Adrenal gland (tissue), 5 donors: ENCODE measurements around the gene HAVCR1.

Experiments
- POLR2A ChIP-seq, 2 donors: fragments of 450-650 bp; IDR thresholded peaks; one replicate each; pipeline ENCODE4 v1.6.1; 2017; ENCODE audit warnings: antibody characterized with exemption in 2 of 2, mild to moderate bottlenecking in 2 of 2, moderate library complexity in 1 of 2
- TF ChIP-seq, protein P1 (sequence below), 6 experiments: fragments of 450-650 bp in 4 of 6; fragments of 200-600 bp in 2 of 6; sonication (generic) in 1 of 6; IDR thresholded peaks; 1 replicate in 5 of 6; 2 replicates in 1 of 6; pipeline versions ENCODE4 v1.5.1 to v1.8.0; 2016 to 2021; ENCODE audit warnings: antibody characterized with exemption in 6 of 6, mild to moderate bottlenecking in 2 of 6, moderate library complexity in 1 of 6
- donor health status: DM: no; HTN: no; CAD: no.

DNA sequence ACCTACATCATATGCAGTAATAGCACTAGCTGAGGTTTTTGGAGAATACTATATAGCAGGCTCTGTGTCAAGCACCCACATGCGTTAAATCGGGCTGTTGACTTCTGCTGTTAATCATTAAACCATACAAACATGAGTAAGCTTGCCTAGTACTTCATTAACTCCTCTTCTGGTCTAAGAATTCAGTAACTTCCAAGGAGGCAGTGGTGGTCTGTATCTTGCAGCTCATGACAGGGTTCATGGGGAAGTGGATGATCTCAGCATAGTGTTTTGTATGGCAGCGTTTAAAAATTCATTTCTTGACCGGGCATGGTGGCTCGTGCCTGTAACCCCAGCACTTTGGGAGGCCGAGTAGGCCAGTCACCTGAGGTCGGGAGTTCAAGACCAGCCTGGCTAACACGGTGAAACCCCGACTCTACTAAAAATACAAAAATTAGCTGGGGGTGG is at the start of gene HAVCR1:
- TF ChIP-seq, protein P1, sequence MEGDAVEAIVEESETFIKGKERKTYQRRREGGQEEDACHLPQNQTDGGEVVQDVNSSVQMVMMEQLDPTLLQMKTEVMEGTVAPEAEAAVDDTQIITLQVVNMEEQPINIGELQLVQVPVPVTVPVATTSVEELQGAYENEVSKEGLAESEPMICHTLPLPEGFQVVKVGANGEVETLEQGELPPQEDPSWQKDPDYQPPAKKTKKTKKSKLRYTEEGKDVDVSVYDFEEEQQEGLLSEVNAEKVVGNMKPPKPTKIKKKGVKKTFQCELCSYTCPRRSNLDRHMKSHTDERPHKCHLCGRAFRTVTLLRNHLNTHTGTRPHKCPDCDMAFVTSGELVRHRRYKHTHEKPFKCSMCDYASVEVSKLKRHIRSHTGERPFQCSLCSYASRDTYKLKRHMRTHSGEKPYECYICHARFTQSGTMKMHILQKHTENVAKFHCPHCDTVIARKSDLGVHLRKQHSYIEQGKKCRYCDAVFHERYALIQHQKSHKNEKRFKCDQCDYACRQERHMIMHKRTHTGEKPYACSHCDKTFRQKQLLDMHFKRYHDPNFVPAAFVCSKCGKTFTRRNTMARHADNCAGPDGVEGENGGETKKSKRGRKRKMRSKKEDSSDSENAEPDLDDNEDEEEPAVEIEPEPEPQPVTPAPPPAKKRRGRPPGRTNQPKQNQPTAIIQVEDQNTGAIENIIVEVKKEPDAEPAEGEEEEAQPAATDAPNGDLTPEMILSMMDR (IDR thresholded peaks at IDR 0.05): no peak
- no peak for TF ChIP-seq POLR2A (IDR thresholded peaks at IDR 0.05)
